HG02970 (cell line): ENCODE results near the gene NMT2.

Experiments used
- ATAC-seq: cut with Tn5 transposase; IDR thresholded peaks from one replicate; pipeline ENCODE4 v1.9.1; 2021; ENCODE audit warnings: mild to moderate bottlenecking, moderate library complexity, moderate number of reproducible peaks; ENCODE audit not compliant: unreplicated experiment, low FRiP score

Gene NMT2

GRCh38 chr10:15103513-15103912, 65.0 kb downstream of the NMT2 start:
- ATAC-seq, result no peak

DNA sequence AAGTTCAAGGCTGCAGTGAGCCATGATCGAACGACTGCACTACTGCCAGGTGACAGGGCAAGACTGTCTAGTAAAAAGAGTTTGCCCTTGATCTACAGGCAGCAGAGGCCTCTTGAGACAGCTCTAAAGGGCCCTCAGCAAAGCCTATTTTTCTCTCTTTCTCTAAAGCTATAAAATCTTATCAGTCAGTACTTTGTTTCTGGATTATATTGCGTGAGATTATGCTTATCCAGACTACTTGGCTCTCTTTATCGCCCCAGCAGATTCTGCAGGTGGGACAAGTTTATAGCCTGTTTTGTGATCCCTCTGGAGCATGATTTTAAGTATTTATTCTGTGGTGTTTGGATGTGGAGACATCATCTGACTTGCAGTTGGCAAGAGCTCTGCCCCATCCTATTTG, 68.6 kb downstream of the NMT2 start:
- no peak for ATAC-seq

DNA sequence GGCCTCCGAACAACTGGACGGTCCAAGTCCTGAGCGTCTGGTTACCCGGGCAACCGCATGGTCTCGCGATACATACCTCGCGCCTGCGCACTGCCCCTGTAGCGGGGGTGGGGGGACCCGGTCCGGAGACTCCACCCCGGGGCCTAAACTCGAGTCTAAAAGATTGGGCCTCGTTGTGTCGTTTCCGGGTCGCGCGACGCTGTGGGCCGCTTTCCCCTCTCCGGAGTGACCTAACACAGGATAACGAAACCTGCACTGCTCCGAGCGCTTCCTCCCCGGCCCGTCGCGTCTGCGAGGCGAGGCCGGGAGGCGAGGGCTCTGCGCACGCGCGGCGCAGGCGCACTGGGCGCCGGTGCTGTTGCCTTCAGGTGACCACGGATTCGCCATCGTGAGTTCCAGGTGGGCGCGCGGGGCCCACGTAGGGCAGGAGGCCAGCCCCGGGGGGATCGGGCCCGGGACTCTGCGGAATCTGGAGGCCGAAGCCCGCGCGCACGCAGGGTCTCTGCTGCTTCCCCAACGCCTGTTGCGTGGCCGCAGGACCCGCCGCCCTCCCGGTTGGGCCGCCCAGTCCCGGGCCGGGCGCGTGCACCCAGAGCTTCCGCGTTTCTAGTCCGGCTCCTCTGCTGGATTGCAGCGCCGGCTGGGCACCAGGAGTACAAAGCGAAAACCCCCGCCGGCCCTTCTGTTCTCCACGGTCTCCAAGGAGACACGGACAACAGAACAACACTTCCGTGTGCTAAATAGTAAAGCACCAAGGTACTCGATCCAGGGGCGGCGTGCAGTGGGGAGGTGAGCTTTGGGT, 71.3 kb downstream of the NMT2 start, which contains the start of gene RPP38:
Gene RPP38, plus strand, starts transcription at position 345 of the 802 bp plus-strand sequence. CDS start 5,960 bp downstream, outside the sequence.
- ATAC-seq, result peak; percentile 83

- ATAC-seq, result no peak
These were observed 71.9 kb downstream of the NMT2 start for GRCh38 chr10:15096661-15097010.

DNA sequence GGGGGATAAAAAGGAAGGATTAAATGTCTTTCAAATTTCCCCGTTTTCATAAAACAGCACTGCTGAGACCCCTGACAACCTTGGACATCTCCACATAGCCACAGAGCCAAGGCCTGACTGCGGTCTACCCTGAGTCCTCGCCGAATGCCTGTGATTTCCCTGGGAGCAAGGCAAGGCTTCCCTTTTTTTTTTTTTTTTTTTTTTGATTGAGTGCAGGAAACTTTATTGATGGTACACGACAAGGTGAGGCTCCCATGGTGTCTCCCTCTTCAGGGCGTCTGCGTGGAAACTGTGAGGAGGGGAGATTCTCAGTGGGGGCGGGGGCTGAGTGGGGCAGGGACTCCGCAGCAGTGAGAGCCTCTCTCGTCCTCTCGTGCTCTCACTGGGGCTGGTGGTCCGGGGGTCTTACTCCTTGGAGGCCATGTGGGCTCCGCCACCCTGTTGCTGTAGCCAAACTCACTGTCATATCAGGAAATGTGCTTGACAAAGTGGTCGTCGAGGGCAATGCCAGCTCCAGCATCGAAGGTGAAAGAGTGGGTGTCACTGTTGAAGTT, 75.6 kb downstream of the NMT2 start:
- ATAC-seq, result no peak

DNA sequence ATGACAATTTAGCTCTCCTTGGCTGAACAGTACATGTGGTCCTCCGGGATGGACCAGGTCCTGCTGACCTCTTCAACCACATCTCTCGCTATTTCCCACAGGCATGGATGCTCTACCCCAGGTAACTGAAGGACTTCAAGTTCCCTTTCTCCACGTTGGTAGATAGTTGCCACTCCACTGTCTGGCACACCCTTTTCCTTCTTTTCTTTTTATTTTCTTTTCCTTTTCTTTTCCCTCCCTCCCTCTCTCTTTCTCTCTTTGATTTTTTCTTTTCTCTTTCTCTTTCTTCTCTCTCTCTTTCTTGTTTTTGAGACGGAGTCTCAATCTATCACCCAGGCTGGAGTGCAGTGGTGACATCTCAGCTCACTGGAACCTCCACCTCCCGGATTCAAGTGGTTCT, 77.1 kb downstream of the NMT2 start:
- no peak for ATAC-seq

DNA sequence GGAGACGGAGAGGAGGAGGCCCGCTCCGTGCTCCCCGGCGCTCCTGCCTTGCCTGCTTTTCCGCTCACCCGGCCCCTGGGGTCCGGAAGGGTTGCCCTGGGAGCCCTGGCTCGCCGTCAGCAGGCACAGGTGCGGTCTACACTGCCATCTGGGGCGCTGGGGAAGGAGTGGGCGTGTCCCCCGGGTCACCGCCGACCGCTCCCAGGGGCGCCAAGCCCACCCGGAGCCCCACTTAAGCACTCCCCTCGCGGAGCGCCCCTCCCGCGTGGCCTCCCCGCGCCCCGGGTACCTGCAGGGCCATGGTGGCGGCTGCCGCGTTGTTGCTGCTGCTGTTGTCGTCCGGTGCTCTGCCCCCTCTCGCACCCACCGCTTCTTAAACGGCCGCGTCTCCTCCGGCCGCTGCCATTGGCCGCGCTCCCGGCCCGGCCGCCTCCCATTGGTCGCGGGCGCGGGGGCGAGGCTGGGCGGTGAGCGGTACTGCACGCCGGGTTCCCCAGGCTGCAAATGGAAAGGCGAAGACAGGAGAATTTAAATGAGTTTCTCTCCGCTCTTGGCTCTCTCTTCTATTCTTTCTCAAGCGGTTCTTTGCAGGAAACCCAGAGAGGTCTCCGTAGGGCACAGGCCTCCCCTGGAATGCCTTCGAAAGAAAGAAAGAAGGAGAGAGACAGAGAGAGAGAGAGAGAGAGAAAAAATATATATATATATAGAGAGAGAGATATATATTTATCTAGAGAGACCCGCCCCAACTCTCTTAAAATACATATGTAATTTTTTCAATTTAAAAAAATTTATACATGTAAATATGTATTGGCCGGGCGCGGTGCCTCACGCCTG, 79.8 kb downstream of the NMT2 start, which contains the start of gene ACBD7:
Gene ACBD7, minus strand, starts transcription at position 349 of the 834 bp plus-strand sequence. Its CDS starts 48 bp downstream, at position 301.
- ATAC-seq, result peak; percentile 95

DNA sequence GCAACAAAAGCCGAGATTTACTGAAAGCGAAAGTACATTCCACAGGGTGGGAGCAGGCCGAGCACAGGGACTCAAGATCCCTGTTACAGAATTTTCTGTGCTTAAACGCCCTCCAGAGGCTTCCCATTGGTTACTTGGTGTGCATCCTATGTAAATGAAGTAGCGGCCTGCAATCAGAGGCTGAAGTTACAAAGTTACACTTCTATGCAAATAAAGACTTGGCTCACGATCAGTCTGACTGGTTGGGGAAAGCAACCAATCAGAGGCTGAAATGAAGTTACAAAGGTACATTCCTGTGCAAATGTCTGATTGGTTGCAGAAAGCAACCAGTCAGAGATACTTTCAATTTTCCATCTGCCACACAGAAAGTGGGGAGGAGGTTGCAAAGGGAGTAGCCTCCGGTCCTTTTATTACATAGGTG, 84.0 kb downstream of the NMT2 start:
- ATAC-seq, result no peak

- ATAC-seq, result no peak
These were observed 84.6 kb downstream of the NMT2 start for GRCh38 chr10:15083674-15084501.

- no peak for ATAC-seq
These were observed 93.1 kb downstream of the NMT2 start for GRCh38 chr10:15075421-15075820.

GRCh38 chr10:15072358-15072757, 96.1 kb downstream of the NMT2 start:
- no peak for ATAC-seq

DNA sequence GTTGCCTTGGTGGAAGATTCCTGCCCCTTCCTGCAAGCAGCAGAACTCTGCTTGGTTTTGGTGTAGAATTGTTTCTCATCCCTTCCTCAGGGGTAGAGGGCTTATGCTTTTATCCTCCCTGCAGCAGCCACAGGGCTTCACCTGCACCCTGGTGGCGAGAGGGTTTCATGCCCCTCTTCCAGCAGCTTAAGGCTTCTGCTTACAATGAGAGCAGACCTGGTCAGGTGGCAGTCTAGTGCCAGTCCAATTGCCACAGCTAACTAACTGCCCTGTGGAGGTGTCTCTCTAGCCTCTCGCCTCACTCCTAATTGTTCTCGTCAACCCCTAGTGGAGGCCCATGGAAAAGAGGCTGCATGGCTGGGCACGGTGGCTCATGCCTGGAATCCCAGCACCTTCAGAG, 99.3 kb downstream of the NMT2 start:
- ATAC-seq, result no peak

GRCh38 chr10:15068802-15069201, 99.7 kb downstream of the NMT2 start:
- no peak for ATAC-seq

GRCh38 chr10:15067154-15067553, 101.3 kb downstream of the NMT2 start:
- ATAC-seq, result no peak

GRCh38 chr10:15060638-15061037, 107.9 kb downstream of the NMT2 start:
- ATAC-seq, result no peak

- no peak for ATAC-seq
These were observed 108.6 kb downstream of the NMT2 start for GRCh38 chr10:15059914-15060313.

GRCh38 chr10:15058689-15059088, 109.8 kb downstream of the NMT2 start:
- ATAC-seq, result no peak
